ENCODE results near the gene TIMM22.

TIMM22 gene

GRCh38 chr17:1002771-1003555, 6.0 kb downstream of the TIMM22 start:
- no peak for DNase-seq (ENCODE audit: low spot score)

- DNase-seq (ENCODE audit: low spot score) = no peak
Observed at GRCh38 chr17:1003633-1003971, 6.7 kb downstream of the TIMM22 start.

- no peak for DNase-seq (ENCODE audit: low spot score)
Observed at GRCh38 chr17:1003972-1004768, 7.2 kb downstream of the TIMM22 start.

- DNase-seq (ENCODE audit: low spot score) = no peak
Observed at GRCh38 chr17:1004769-1005295, 7.9 kb downstream of the TIMM22 start.

GRCh38 chr17:1005361-1005946, 8.5 kb downstream of the TIMM22 start:
- DNase-seq (ENCODE audit: low spot score) = no peak

- DNase-seq (ENCODE audit: low spot score) = no peak
Observed at GRCh38 chr17:1006054-1006453, 9.1 kb downstream of the TIMM22 start.

GRCh38 chr17:1007310-1008007, 10.5 kb downstream of the TIMM22 start:
- no peak for DNase-seq (ENCODE audit: low spot score)

- no peak for DNase-seq (ENCODE audit: low spot score)
Observed at GRCh38 chr17:1008008-1008761, 11.3 kb downstream of the TIMM22 start.

- DNase-seq (ENCODE audit: low spot score) = no peak
Observed at GRCh38 chr17:1009229-1010085, 12.5 kb downstream of the TIMM22 start.

GRCh38 chr17:1010086-1010450, 13.1 kb downstream of the TIMM22 start:
- no peak for DNase-seq (ENCODE audit: low spot score)

- DNase-seq (ENCODE audit: low spot score) = no peak
Observed at GRCh38 chr17:1010586-1010985, 13.7 kb downstream of the TIMM22 start.

- no peak for DNase-seq (ENCODE audit: low spot score)
Observed at GRCh38 chr17:1011138-1011537, 14.2 kb downstream of the TIMM22 start.

GRCh38 chr17:1011760-1012735, 15.1 kb downstream of the TIMM22 start:
- no peak for DNase-seq (ENCODE audit: low spot score)

GRCh38 chr17:1012823-1013728, 16.1 kb downstream of the TIMM22 start:
- no peak for DNase-seq (ENCODE audit: low spot score)

- no peak for DNase-seq (ENCODE audit: low spot score)
Observed at GRCh38 chr17:1013729-1014090, 16.8 kb downstream of the TIMM22 start.

GRCh38 chr17:1018547-1018946, 21.6 kb downstream of the TIMM22 start:
- no peak for DNase-seq (ENCODE audit: low spot score)

GRCh38 chr17:1019451-1019850, 22.5 kb downstream of the TIMM22 start:
- DNase-seq (ENCODE audit: low spot score) = no peak

- DNase-seq (ENCODE audit: low spot score) = no peak
Observed at GRCh38 chr17:1021147-1021546, 24.2 kb downstream of the TIMM22 start.

Data from LoVo (cell line).